RWPE2 (cell line): ENCODE data around the gene MBOAT1.

ENCODE experiments used
- ATAC-seq: fragments of 200-7000 bp; cut with Tn5 transposase; 3 replicates; pipeline ENCODE4 v1.9.1; 2021; ENCODE audit warnings: low read depth
- DNase-seq: peaks from one replicate; pipeline ENCODE4 v3.0.0-alpha.2; 2020; ENCODE audit warnings: low spot score
- H3K27ac ChIP-seq: fragments of 450-650 bp; 2 replicates; pipeline ENCODE4 v1.5.1; 2017; ENCODE audit warnings: mild to moderate bottlenecking; ENCODE audit not compliant: poor library complexity, severe bottlenecking
- H3K27me3 ChIP-seq: fragments of 250-450 bp; sonication (Bioruptor Pico); 2 replicates; pipeline ENCODE4 v1.5.1; 2021; ENCODE audit warnings: mild to moderate bottlenecking, moderate library complexity; ENCODE audit not compliant: insufficient read depth, poor library complexity, severe bottlenecking
- H3K36me3 ChIP-seq: fragments of 250-450 bp; sonication (Bioruptor Pico); 2 replicates; pipeline ENCODE4 v1.5.1; 2020; ENCODE audit warnings: low read depth, mild to moderate bottlenecking, moderate library complexity
- H3K4me1 ChIP-seq: fragments of 250-450 bp; sonication (Bioruptor Pico); 2 replicates; pipeline ENCODE4 v1.5.1; 2021; ENCODE audit warnings: mild to moderate bottlenecking, moderate library complexity; ENCODE audit not compliant: insufficient read depth, poor library complexity, severe bottlenecking
- H3K4me3 ChIP-seq: fragments of 250-450 bp; sonication (Bioruptor Pico); 2 replicates; pipeline ENCODE4 v1.5.1; 2021; ENCODE audit warnings: mild to moderate bottlenecking, moderate library complexity; ENCODE audit not compliant: severe bottlenecking
- H3K9me3 ChIP-seq: fragments of 250-450 bp; sonication (Bioruptor Pico); 2 replicates; pipeline ENCODE4 v1.5.1; 2021; ENCODE audit warnings: mild to moderate bottlenecking, moderate library complexity; ENCODE audit not compliant: severe bottlenecking
- TF ChIP-seq, protein P1 (sequence below): fragments of 450-650 bp; IDR thresholded peaks from one replicate; pipeline ENCODE4 v1.5.1; 2017; ENCODE audit warnings: mild to moderate bottlenecking, moderate library complexity; ENCODE audit not compliant: poor library complexity, severe bottlenecking

Gene MBOAT1

DNA sequence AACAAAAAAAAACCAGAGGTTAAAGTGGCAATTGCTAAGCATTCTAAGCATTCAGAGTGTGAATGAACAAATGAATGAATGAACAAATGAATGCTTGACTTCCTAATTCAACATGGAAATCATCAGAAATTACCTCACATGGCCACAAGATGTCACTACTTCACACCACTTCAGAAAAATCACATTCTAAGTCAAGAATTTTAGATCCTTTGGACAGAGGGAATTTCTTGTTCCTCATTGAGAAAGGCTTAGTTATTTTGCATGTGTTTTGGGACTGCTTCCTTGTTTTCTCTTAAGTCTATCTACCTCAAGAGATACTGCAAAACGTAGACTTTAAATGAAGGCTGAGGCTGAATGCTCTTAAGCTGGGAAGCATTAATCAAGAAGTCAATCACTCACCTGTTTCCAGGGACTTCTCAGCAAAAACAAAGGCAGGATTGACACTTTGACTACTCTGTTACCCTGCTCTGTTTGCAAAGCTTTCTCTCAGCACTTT is 120.2 kb downstream of the MBOAT1 start:
- no peaks in the 10 kb centered on the region for H3K36me3 ChIP-seq

GRCh38 chr6:20086992-20087391 is 125.3 kb downstream of the MBOAT1 start:
- H3K4me3 ChIP-seq: no peak overlapping the region
- no peaks in the 10 kb centered on the region for H3K36me3 ChIP-seq
- H3K9me3 ChIP-seq: peaks cover 3% of the 10 kb centered on the region
- no peaks in the 10 kb centered on the region for H3K27me3 ChIP-seq
- H3K4me1 ChIP-seq: no peaks in the 10 kb centered on the region
- H3K27ac ChIP-seq: no peak overlapping the region
- TF ChIP-seq, protein P1, sequence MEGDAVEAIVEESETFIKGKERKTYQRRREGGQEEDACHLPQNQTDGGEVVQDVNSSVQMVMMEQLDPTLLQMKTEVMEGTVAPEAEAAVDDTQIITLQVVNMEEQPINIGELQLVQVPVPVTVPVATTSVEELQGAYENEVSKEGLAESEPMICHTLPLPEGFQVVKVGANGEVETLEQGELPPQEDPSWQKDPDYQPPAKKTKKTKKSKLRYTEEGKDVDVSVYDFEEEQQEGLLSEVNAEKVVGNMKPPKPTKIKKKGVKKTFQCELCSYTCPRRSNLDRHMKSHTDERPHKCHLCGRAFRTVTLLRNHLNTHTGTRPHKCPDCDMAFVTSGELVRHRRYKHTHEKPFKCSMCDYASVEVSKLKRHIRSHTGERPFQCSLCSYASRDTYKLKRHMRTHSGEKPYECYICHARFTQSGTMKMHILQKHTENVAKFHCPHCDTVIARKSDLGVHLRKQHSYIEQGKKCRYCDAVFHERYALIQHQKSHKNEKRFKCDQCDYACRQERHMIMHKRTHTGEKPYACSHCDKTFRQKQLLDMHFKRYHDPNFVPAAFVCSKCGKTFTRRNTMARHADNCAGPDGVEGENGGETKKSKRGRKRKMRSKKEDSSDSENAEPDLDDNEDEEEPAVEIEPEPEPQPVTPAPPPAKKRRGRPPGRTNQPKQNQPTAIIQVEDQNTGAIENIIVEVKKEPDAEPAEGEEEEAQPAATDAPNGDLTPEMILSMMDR: no peak
- ATAC-seq: no peak
- no peak for DNase-seq

More for the DNA sequence above, 120.2 kb downstream of the MBOAT1 start:
- no peak for ATAC-seq
- TF ChIP-seq, protein P1: peak; percentile 84
- no peaks in the 10 kb centered on the region for H3K4me1 ChIP-seq
- peaks cover 3% of the 10 kb centered on the region for H3K9me3 ChIP-seq
- no peaks in the 10 kb centered on the region for H3K27me3 ChIP-seq
- DNase-seq: no peak
- no peak overlapping the region for H3K4me3 ChIP-seq
- H3K27ac ChIP-seq: no peak overlapping the region

DNA sequence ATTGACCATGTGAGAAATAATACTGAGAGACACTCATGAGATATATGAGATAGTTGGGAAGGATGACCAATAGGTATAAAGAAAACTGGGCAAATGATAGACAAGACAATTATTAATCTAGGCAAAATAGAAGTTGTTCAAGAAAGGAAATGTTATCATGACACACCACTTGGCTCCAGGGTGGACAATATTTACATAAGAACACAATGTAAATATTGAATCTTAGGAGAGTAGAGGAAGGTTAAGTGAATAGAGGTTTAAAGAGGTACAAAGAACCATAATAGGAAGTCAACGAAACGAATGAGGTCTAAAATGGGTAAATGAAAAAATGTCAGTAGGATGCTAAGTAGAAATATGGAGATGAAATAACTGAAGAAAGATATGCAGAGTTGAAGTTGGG is 126.5 kb downstream of the MBOAT1 start:
- Histone ChIP-seq H3K4me3 (no peak overlapping the region), H3K9me3 (peaks cover 3% of the 10 kb centered on the region), H3K4me1 (no peaks in the 10 kb centered on the region), H3K27me3 (no peaks in the 10 kb centered on the region), H3K27ac (no peak overlapping the region), H3K36me3 (no peaks in the 10 kb centered on the region)
- ATAC-seq: no peak
- no peak for DNase-seq
- TF ChIP-seq, protein P1: no peak

GRCh38 chr6:20084411-20084810 is 127.9 kb downstream of the MBOAT1 start:
- no peak for ATAC-seq
- peaks cover 3% of the 10 kb centered on the region for H3K9me3 ChIP-seq
- TF ChIP-seq, protein P1: no peak
- H3K4me1 ChIP-seq: no peaks in the 10 kb centered on the region
- no peak overlapping the region for H3K4me3 ChIP-seq
- no peaks in the 10 kb centered on the region for H3K36me3 ChIP-seq
- no peak for DNase-seq
- no peaks in the 10 kb centered on the region for H3K27me3 ChIP-seq
- H3K27ac ChIP-seq: no peak overlapping the region

DNA sequence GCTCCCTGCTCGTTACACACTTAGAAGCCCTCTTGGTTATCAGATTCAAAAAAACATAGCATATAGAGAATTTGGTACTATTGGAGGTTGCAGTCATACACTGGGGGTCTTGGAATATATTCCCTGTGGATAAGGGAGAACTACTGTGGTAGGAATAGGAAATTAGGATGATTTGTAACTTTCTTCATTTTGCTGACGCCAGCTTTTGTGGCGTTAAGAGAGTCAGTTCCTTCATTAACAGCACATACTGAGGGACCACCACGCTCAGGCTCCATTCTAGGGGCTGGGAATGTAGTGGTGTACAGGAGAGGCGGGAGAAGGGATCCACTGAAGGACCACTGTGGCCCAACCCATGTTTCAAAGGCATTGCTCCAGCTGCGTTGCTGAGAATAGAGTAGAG is 140.3 kb downstream of the MBOAT1 start:
- no peak for DNase-seq
- no peaks in the 10 kb centered on the region for H3K27me3 ChIP-seq
- no peaks in the 10 kb centered on the region for H3K9me3 ChIP-seq
- TF ChIP-seq, protein P1: no peak
- H3K4me3 ChIP-seq: no peak overlapping the region
- no peak for ATAC-seq
- no peaks in the 10 kb centered on the region for H3K36me3 ChIP-seq
- no peaks in the 10 kb centered on the region for H3K4me1 ChIP-seq
- no peak overlapping the region for H3K27ac ChIP-seq
